ENCODE measurements around the gene GPS1. TPM values are rescaled to one million over a fixed set of nuclear protein-coding genes. Genes with fewer than 3 reads are reported as not detected.

Gene GPS1
- total RNA-seq, 4 donors from 2014 or later = 72.4 to 113 (median 100) TPM

GRCh38 chr17:82047914-82048570 lies 3.7 kb upstream of the GPS1 start:
- Histone ChIP-seq H3K27me3 (no peaks in the 10 kb centered on the region), H3K36me3 (peaks cover 28% of the 10 kb centered on the region), H3K27ac (no peak overlapping the region), H3K9me3 (no peaks in the 10 kb centered on the region), H3K4me3 (no peak overlapping the region), H3K4me1 (peaks cover 27% of the 10 kb centered on the region)
- DNase-seq (ENCODE audit: low spot score in 2 of 2) = no peak
- TF ChIP-seq POLR2AphosphoS5 (IDR thresholded peaks at IDR 0.05) (no peak), EP300 (IDR thresholded peaks at IDR 0.05) (no peak), CTCF (IDR thresholded peaks at IDR 0.05) (no peak), POLR2A (IDR thresholded peaks at IDR 0.05) (no peak)
- 94% methylated on average over 19 of the region's 25 CpGs for WGBS

- Histone ChIP-seq H3K27ac (no peak overlapping the region), H3K4me1 (peaks cover 32% of the 10 kb centered on the region), H3K27me3 (no peaks in the 10 kb centered on the region), H3K9me3 (no peaks in the 10 kb centered on the region), H3K4me3 (no peak overlapping the region), H3K36me3 (peaks cover 31% of the 10 kb centered on the region)
- WGBS = 90% methylated on average over 20 of the region's 20 CpGs
- TF ChIP-seq POLR2A (IDR thresholded peaks at IDR 0.05) (no peak), POLR2AphosphoS5 (IDR thresholded peaks at IDR 0.05) (no peak), EP300 (IDR thresholded peaks at IDR 0.05) (no peak), CTCF (IDR thresholded peaks at IDR 0.05) (no peak)
- DNase-seq (ENCODE audit: low spot score in 2 of 2) = no peak
These were observed 3.1 kb upstream of the GPS1 start for GRCh38 chr17:82048571-82048971.

GRCh38 chr17:82049106-82049505 lies 2.6 kb upstream of the GPS1 start:
- TF ChIP-seq EP300 (IDR thresholded peaks at IDR 0.05) = no peak
- TF ChIP-seq POLR2A (IDR thresholded peaks at IDR 0.05) = no peak
- TF ChIP-seq CTCF (IDR thresholded peaks at IDR 0.05) = no peak
- no peak for TF ChIP-seq POLR2AphosphoS5 (IDR thresholded peaks at IDR 0.05)
- Histone ChIP-seq H3K27me3 (no peaks in the 10 kb centered on the region), H3K36me3 (peaks cover 36% of the 10 kb centered on the region), H3K9me3 (no peaks in the 10 kb centered on the region), H3K27ac (no peak overlapping the region), H3K4me1 (peaks cover 38% of the 10 kb centered on the region), H3K4me3 (no peak overlapping the region)
- 80% methylated on average over 2 of the region's 8 CpGs for WGBS
- DNase-seq (ENCODE audit: low spot score in 2 of 2) = no peak

- Histone ChIP-seq H3K27ac (no peak overlapping the region), H3K27me3 (no peaks in the 10 kb centered on the region), H3K9me3 (no peaks in the 10 kb centered on the region), H3K4me3 (no peak overlapping the region), H3K36me3 (peaks cover 39% of the 10 kb centered on the region), H3K4me1 (peaks cover 38% of the 10 kb centered on the region)
- DNase-seq (ENCODE audit: low spot score in 2 of 2) = no peak
- WGBS = 95% methylated on average over 4 of the region's 16 CpGs
- TF ChIP-seq CTCF (IDR thresholded peaks at IDR 0.05) (no peak), POLR2AphosphoS5 (IDR thresholded peaks at IDR 0.05) (no peak), POLR2A (IDR thresholded peaks at IDR 0.05) (no peak), EP300 (IDR thresholded peaks at IDR 0.05) (no peak)
These were observed 2.2 kb upstream of the GPS1 start for GRCh38 chr17:82049521-82049971.

- peaks cover 46% of the 10 kb centered on the region for H3K36me3 ChIP-seq
- no peak for TF ChIP-seq POLR2AphosphoS5 (IDR thresholded peaks at IDR 0.05)
- no peak for TF ChIP-seq EP300 (IDR thresholded peaks at IDR 0.05)
- TF ChIP-seq POLR2A (IDR thresholded peaks at IDR 0.05) = no peak
- no peak for TF ChIP-seq CTCF (IDR thresholded peaks at IDR 0.05)
- 86% methylated on average over 20 of the region's 28 CpGs for WGBS
These were observed 1.4 kb upstream of the GPS1 start for GRCh38 chr17:82050152-82050760.

More at GRCh38 chr17:82050152-82050760, 1.4 kb upstream of the GPS1 start:
- peak overlapping the region; percentile 85 for H3K4me3 ChIP-seq
- H3K27ac ChIP-seq = no peak overlapping the region
- no peaks in the 10 kb centered on the region for H3K27me3 ChIP-seq
- H3K9me3 ChIP-seq = no peaks in the 10 kb centered on the region
- peaks cover 41% of the 10 kb centered on the region for H3K4me1 ChIP-seq
- no peak for DNase-seq (ENCODE audit: low spot score in 2 of 2)

All from suprapubic skin (tissue), 4 donors.